Measurements from ENCODE around the gene PDZD2.

DNA sequence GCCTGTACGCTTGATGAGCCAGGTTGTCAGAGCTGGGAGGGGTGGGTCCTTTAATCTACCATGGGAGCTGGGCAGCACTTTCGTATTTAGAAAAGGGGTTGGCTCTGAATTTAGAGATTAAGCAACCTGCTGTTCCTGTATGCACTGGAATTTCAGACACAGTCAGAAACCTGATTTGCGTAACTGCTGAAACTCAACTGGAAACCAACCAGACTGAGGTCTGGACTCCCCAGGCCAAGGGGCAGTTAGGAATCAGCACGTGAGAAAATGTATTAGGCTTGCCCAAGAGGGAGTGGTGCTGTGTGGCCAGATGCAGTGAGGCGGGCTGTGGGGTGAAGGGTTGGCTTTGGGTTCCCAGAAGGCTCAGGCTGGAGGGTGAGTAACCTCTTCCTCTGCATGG is 300.2 kb downstream of the PDZD2 start:
- TF ChIP-seq, protein P1, sequence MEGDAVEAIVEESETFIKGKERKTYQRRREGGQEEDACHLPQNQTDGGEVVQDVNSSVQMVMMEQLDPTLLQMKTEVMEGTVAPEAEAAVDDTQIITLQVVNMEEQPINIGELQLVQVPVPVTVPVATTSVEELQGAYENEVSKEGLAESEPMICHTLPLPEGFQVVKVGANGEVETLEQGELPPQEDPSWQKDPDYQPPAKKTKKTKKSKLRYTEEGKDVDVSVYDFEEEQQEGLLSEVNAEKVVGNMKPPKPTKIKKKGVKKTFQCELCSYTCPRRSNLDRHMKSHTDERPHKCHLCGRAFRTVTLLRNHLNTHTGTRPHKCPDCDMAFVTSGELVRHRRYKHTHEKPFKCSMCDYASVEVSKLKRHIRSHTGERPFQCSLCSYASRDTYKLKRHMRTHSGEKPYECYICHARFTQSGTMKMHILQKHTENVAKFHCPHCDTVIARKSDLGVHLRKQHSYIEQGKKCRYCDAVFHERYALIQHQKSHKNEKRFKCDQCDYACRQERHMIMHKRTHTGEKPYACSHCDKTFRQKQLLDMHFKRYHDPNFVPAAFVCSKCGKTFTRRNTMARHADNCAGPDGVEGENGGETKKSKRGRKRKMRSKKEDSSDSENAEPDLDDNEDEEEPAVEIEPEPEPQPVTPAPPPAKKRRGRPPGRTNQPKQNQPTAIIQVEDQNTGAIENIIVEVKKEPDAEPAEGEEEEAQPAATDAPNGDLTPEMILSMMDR (conservative IDR thresholded peaks at IDR 0.05; ENCODE audit: low read depth in 2 of 2), result no peak
- TF ChIP-seq POLR2AphosphoS5 (IDR thresholded peaks at IDR 0.05; ENCODE audit: low read depth) (no peak), ZNF331 (CRISPR knock-in tag; IDR thresholded peaks at IDR 0.05; ENCODE audit: low read depth) (no peak), CREB1 (CRISPR knock-in tag; IDR thresholded peaks at IDR 0.05; ENCODE audit: low read depth) (no peak), EZH2 (IDR thresholded peaks at IDR 0.05; ENCODE audit: low read depth, unreplicated experiment) (no peak)

Data from GM23338 (cell line).